Activated B cell treated with CpG ODN at 0.5 μM for 24 hours (primary cell): ENCODE measurements around the gene ALCAM. TPM values are rescaled to one million over a fixed set of nuclear protein-coding genes. Genes with fewer than 3 reads are reported as not detected.

Source experiments
- ATAC-seq: fragments of 200-7000 bp; cut with Tn5 transposase; one replicate; pipeline ENCODE4 v1.10.0; 2021; ENCODE audit warnings: low read depth, mild to moderate bottlenecking, moderate library complexity
- CTCF ChIA-PET: fragments of 350-600 bp; sonication (Branson Sonifier 250); formaldehyde crosslinking; loops from one replicate; lab custom pipeline; 2021; ENCODE audit warnings: antibody characterized with exemption; lab: Charles Lee
- POLR2A ChIA-PET: fragments of 350-600 bp; sonication (Branson Sonifier 250); formaldehyde crosslinking; loops from one replicate; lab custom pipeline; 2021; ENCODE audit warnings: antibody characterized with exemption; lab: Charles Lee
- DNase-seq: peaks from one replicate; pipeline ENCODE4 v3.0.0; 2022
- H3K27ac Mint-ChIP-seq: one replicate; pipeline ENCODE4 v1.8.0; 2020; ENCODE audit warnings: mixed read lengths
- H3K27me3 Mint-ChIP-seq: one replicate; pipeline ENCODE4 v1.8.0; 2021; ENCODE audit warnings: mixed read lengths
- H3K36me3 Mint-ChIP-seq: one replicate; pipeline ENCODE4 v1.8.0; 2021; ENCODE audit warnings: low read depth, mixed read lengths
- H3K4me1 Mint-ChIP-seq: one replicate; pipeline ENCODE4 v1.8.0; 2021; ENCODE audit warnings: mixed read lengths
- H3K4me3 Mint-ChIP-seq: one replicate; pipeline ENCODE4 v1.8.0; 2020; ENCODE audit warnings: mild to moderate bottlenecking, mixed read lengths
- H3K9me3 Mint-ChIP-seq: one replicate; pipeline ENCODE4 v1.8.0; 2020; ENCODE audit warnings: mixed read lengths
- CTCF ChIP-seq: fragments of 200-600 bp; IDR thresholded peaks from one replicate; pipeline ENCODE4 v1.8.0; 2022; ENCODE audit warnings: antibody characterized with exemption, mild to moderate bottlenecking
- intact Hi-C: fragments of 100-400 bp; cut with micrococcal nuclease; formaldehyde crosslinking; loops from one replicate; pipeline ENCODE4 v1.15.1; 2024
- total RNA-seq: library from RNA; stranded (reverse); gene quantifications from 2 replicates; pipeline ENCODE4 v1.2.3, GENCODE V29; 2022

Gene ALCAM
- total RNA-seq, 1 donor from 2014 or later: 28.5 TPM

- H3K4me1 Mint-ChIP-seq: peaks cover 32% of the 10 kb centered on the region
Observed at GRCh38 chr3:105356396-105356795, 10.3 kb upstream of the ALCAM start.

GRCh38 chr3:105356988-105357387 is 9.7 kb upstream of the ALCAM start:
- Mint-ChIP-seq H3K4me1 (peaks cover 29% of the 10 kb centered on the region), H3K36me3 (no peaks in the 10 kb centered on the region), H3K27ac (no peak overlapping the region), H3K9me3 (no peaks in the 10 kb centered on the region), H3K27me3 (peaks cover 22% of the 10 kb centered on the region), H3K4me3 (no peak overlapping the region)
- CTCF ChIA-PET: no interaction called here
- POLR2A ChIA-PET: no interaction called here
- intact Hi-C loops: no loop called here
- ATAC-seq: no peak
- DNase-seq: no peak
- TF ChIP-seq CTCF: no peak

More at GRCh38 chr3:105356396-105356795, 10.3 kb upstream of the ALCAM start:
- POLR2A ChIA-PET: no interaction called here
- no peaks in the 10 kb centered on the region for H3K36me3 Mint-ChIP-seq
- no peaks in the 10 kb centered on the region for H3K9me3 Mint-ChIP-seq
- TF ChIP-seq CTCF: no peak
- peaks cover 22% of the 10 kb centered on the region for H3K27me3 Mint-ChIP-seq
- no peak overlapping the region for H3K4me3 Mint-ChIP-seq
- CTCF ChIA-PET: no interaction called here
- intact Hi-C loops: no loop called here
- ATAC-seq (no peak), DNase-seq (no peak)
- no peak overlapping the region for H3K27ac Mint-ChIP-seq

- no peaks in the 10 kb centered on the region for H3K9me3 Mint-ChIP-seq
- H3K27ac Mint-ChIP-seq: no peak overlapping the region
- peaks cover 17% of the 10 kb centered on the region for H3K4me1 Mint-ChIP-seq
- peaks cover 8% of the 10 kb centered on the region for H3K27me3 Mint-ChIP-seq
- POLR2A ChIA-PET: interaction anchor here (0.9 kb wide), 1 partner anchor 9 kb away, joined by 3 read pairs; no protein-coding TSS in a partner anchor
- ATAC-seq (no peak), DNase-seq (no peak)
- no peak for TF ChIP-seq CTCF
- intact Hi-C loops: no loop called here
- no peaks in the 10 kb centered on the region for H3K36me3 Mint-ChIP-seq
- CTCF ChIA-PET: no interaction called here
- no peak overlapping the region for H3K4me3 Mint-ChIP-seq
Observed at GRCh38 chr3:105359098-105359762, 7.5 kb upstream of the ALCAM start.

- no peak for TF ChIP-seq CTCF
- H3K27ac Mint-ChIP-seq: no peak overlapping the region
- ATAC-seq: no peak
Observed at GRCh38 chr3:105360003-105360402, 6.7 kb upstream of the ALCAM start.

GRCh38 chr3:105362021-105362665 is 4.6 kb upstream of the ALCAM start:
- Mint-ChIP-seq H3K27ac (no peak overlapping the region), H3K9me3 (no peaks in the 10 kb centered on the region), H3K4me1 (peaks cover 27% of the 10 kb centered on the region), H3K27me3 (no peaks in the 10 kb centered on the region), H3K4me3 (no peak overlapping the region), H3K36me3 (peaks cover 7% of the 10 kb centered on the region)
- ATAC-seq: no peak
- CTCF ChIA-PET: no interaction called here
- DNase-seq: no peak
- POLR2A ChIA-PET: no interaction called here
- no peak for TF ChIP-seq CTCF
- intact Hi-C loops: loop anchor here (1.0 to 10.0 kb wide), 2 partner anchors 10 to 813 kb away; no protein-coding TSS in a partner anchor

More at GRCh38 chr3:105360003-105360402, 6.7 kb upstream of the ALCAM start:
- H3K4me3 Mint-ChIP-seq: no peak overlapping the region
- H3K4me1 Mint-ChIP-seq: peaks cover 18% of the 10 kb centered on the region
- ChIA-PET CTCF (no interaction called here), POLR2A (no interaction called here)
- no peak for DNase-seq
- peaks cover under 1% of the 10 kb centered on the region for H3K27me3 Mint-ChIP-seq
- H3K9me3 Mint-ChIP-seq: no peaks in the 10 kb centered on the region
- H3K36me3 Mint-ChIP-seq: no peaks in the 10 kb centered on the region
- intact Hi-C loops: loop anchor here (10.0 kb wide), 1 partner anchor 815 kb away; no protein-coding TSS in a partner anchor
